Measurements from ENCODE around the gene PNPLA5.

Gene PNPLA5

DNA sequence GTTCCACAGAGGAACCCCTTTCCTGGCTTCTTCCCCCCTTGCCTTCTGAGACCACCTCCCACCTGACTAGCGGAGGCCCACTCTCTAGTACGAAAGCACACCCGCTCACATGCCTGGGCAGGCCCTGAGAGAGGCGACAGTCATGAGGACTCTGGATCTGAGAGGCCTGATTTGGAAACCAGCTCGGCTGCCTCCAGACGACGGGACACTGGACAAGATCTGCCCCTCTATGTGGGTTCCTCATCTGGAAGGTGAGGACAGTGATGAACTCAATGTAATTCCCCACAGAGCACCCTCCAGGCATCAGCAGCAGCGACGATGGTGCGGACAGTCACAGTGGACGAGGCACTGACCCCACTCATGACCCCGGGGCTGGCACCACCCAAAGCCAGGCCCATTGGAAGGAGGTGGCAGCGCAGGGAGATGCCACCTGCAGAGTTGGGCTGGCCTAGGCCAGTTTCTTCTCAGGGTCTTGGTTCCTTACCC lies 37.0 kb downstream of the PNPLA5 start:
- DNase-seq (ENCODE audit: low spot score): no peak

DNA sequence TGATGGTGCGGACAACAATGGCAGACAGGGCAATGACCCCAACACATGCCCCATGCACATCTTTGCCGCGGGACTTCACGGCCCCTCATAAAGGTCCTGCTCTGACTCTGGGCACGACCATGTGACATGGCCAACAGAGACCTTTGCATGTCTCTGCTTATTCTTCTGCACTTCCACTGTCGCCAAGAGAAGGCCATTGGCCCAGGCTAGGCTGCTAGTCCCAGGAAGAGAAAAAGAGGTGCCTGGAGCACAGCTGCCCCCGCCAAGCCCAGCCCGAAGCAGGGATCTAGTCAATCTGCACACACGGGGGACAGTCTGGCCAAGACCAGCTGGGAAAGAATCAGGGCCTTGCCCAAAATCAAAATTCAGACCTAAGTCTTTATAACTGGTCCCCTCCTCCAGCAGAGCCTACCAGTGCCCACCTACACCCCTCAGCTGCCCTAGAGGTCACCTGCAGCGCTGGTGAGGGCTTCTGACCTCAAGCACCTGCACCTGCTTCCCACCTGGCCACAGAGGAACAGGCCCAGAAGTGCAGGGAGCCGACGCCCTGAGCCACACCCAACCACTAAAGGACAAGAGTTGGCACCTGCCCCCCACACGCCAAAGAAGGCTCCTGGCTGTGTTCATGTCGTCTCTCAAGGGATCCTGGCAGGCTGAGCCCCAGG lies 37.6 kb downstream of the PNPLA5 start:
- DNase-seq (ENCODE audit: low spot score): no peak

GRCh38 chr22:43853328-43853931 lies 38.4 kb downstream of the PNPLA5 start:
- no peak for DNase-seq (ENCODE audit: low spot score)

- no peak for DNase-seq (ENCODE audit: low spot score)
Observed at GRCh38 chr22:43852573-43853327, 39.1 kb downstream of the PNPLA5 start.

- no peak for DNase-seq (ENCODE audit: low spot score)
Observed at GRCh38 chr22:43851979-43852307, 39.9 kb downstream of the PNPLA5 start.

DNA sequence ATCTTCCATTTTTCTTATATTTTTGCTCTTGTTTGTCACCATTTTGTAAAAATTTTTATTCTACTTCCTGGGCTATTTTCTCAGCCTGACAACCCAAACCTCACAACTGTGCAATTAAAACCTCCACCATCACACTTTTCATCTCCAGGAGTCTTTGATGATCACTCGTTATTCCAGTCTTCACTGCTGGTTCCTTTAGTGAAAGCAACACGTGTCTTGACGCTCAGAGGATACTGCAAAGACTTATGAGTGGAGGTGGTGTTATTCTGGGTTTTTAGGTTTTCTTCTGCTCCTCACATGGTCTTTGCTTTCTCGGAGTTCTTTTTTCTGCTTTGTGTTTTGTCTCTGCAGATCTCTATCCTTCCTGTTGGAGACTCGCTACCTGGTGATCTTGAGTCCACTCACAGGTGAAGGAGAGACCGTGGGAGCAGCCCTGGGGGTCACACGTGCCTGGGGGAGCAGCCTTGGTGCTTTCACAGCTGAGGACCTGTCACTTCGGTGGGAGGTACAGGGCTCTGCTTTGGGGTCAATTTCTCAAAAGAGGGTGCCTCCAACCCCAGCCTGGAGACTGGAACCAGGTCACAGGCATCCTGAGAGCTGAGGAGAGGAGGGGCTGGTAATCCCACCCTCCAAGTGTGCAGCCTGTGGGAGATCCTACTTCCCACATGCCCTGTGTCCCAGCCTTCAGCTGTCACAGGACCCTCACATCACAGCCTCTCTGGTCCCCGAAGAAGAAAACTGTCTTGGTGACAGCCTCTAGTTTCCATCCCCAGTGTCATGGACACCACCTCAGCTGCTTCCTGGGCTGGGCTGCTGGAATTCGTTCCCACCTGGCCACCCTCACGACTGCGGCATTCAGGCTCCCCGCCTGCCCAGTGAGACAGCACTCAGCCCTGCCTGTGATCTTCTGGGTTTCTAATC lies 40.5 kb downstream of the PNPLA5 start:
- no peak for DNase-seq (ENCODE audit: low spot score)

DNA sequence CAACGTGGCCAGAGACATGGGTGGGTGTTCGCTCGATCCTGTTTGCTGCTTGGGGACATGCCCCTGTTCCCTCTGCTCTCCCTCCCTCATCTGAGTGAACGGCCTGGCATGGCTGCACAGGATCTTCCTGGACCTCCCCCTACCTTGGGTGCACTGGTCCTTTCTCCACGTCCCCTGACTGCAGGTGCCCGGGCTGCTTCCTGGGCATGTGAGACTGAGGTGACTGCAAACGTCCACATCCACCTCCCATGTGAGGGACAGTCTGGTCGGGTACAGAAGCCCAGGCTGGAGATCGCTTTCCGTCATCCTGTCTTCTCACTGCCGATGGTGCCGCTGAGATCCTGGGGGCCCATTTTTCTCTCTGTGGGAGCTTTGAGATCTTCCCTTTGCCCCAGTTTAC lies 41.3 kb downstream of the PNPLA5 start:
- DNase-seq (ENCODE audit: low spot score): no peak

GRCh38 chr22:43849731-43850130 lies 42.1 kb downstream of the PNPLA5 start:
- DNase-seq (ENCODE audit: low spot score): no peak

GRCh38 chr22:43848366-43849171 lies 43.2 kb downstream of the PNPLA5 start:
- DNase-seq (ENCODE audit: low spot score): no peak

DNA sequence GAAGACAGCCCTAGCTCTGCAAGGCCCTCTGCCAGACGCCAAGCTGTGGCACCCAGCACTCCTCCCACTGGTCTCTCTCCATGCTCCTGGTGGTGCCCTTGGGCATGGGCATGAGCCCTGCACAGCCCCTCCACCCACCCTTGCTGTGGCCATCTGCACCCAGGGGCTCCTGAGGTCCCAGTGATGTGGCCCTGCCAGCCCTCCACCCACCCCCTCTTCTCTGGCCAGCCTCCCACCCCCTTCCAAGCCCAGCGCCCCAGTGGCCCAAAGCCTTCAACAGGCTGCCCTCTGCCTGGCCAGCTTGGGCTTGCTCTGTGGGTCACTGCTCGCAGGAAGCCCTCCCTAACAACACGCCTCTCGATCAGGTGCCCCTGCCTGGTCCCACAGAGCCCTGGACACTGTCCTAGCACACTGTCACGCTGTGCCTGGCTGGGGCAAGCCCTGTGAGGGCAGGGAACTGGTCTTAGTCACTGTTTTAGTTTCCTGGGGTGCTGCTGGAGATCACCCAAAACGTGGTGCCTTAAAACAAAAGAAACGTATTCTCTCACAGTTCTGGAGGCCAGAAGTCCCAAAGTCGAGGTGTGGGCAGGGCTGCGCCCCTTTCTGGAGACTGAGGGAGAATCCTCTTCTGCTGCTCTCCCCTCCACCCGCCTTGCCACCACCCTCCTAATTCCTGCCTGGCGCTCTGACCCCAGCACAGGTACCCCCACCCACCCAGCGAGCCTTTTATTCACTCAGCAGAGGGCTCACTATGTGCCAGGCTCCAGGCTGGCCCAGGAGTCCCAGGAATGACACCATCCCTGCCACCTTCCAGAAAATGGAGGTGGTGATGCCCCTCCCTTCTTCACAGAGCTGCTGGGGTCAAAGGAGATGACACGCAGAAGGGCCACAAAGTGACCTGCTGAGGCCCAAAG lies 44.2 kb downstream of the PNPLA5 start:
- DNase-seq (ENCODE audit: low spot score): no peak

DNA sequence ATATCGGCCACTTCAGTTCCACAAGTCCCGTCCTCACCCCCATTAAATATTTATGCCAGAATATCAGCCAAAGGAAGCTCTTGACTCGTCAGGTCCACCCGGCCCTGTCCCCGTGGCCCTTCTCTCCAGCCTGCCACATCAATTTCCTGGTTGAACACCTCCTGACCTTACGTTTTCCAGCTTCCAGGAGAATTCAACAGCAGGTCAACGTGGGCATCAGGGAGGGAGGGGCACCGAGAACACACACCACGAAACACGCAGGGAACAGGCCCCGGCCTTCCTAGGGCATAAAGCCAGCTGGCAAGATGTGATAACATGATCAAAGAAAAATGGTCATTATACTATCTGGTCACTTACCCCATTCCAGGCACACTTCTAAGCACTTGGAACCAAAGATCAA lies 44.8 kb downstream of the PNPLA5 start:
- DNase-seq (ENCODE audit: low spot score): no peak

- no peak for DNase-seq (ENCODE audit: low spot score)
Observed at GRCh38 chr22:43845981-43846380, 45.8 kb downstream of the PNPLA5 start.

GRCh38 chr22:43844560-43845545 lies 47.0 kb downstream of the PNPLA5 start:
- DNase-seq (ENCODE audit: low spot score): no peak

GRCh38 chr22:43843783-43844530 lies 47.9 kb downstream of the PNPLA5 start:
- no peak for DNase-seq (ENCODE audit: low spot score)

DNA sequence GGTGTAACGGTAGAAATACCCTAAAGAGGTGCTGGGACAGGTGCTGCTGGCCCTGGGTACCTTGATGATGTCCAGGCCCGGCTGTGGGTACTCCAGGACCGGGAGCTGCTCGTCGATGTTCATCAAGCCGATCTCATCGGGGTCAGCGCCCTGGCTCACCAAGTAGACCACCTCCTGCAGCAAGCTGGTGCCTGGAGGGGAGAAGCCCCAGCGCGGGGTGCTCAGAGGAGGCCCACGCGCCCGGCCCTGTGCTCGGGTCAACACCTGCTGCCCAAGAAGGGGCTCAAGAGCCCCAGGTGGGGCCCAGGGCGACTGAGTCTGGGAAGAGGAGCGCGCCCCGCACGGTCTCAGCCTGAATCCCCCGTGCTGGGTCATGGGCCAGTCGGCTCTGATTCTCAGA lies 50.1 kb downstream of the PNPLA5 start:
- no peak for DNase-seq (ENCODE audit: low spot score)

DNA sequence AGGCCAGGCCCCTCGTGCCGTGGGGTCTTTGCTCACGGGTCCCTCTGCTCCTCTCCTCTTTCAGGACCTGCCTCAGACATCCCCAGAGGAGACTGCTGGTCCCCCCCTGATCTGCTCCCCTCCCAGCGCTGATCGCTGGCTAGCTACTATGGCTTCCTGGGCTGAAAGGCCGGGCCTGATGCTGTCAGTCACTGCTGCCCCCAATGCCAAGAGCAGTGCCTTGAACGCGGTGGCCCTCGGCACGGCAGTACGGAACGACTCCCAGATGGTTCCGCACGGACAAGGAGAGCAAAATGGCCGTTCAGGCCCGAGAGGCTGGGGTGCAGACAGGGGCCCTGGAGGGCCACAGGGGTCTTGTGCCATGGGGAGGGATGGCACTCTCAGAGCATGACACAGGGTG lies 51.0 kb downstream of the PNPLA5 start:
- no peak for DNase-seq (ENCODE audit: low spot score)

GRCh38 chr22:43840431-43840830 lies 51.4 kb downstream of the PNPLA5 start:
- no peak for DNase-seq (ENCODE audit: low spot score)

- DNase-seq (ENCODE audit: low spot score): no peak
Observed at GRCh38 chr22:43839781-43840180, 52.0 kb downstream of the PNPLA5 start.
